NCI-H2227 treated with DMSO at 0.1 percent for 48 hours (cell line): ENCODE measurements around the gene FAM124A.

Experiments
- DNase-seq: peaks from one replicate; lab custom pipeline; 2025; lab: John Stamatoyannopoulos, UW

FAM124A gene

DNA sequence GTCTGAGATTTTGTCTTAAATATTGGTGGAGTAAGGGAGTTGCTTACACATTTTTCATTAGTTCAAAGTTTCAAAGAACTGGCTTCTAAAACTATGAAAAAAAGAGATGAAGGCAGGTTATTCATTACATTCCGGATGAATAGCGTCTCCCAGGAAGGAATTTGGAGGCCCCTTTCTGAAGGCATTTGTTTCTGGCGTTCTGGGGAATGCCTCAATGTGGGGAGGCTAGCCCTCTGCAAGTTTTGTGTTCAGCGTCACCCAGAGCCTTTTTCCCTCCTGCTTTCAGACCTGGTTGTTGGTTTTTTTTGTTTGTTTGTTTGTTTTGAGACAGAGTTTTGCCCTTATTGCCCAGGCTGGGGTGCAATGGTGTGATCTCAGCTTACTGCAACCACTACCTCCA lies 21.0 kb downstream of the FAM124A start:
- DNase-seq = no peak

- DNase-seq = no peak
Measured at GRCh38 chr13:51243832-51244231, 21.6 kb downstream of the FAM124A start.

- no peak for DNase-seq
Measured at GRCh38 chr13:51244637-51245405, 22.6 kb downstream of the FAM124A start.

GRCh38 chr13:51245583-51245982 lies 23.4 kb downstream of the FAM124A start:
- no peak for DNase-seq

DNA sequence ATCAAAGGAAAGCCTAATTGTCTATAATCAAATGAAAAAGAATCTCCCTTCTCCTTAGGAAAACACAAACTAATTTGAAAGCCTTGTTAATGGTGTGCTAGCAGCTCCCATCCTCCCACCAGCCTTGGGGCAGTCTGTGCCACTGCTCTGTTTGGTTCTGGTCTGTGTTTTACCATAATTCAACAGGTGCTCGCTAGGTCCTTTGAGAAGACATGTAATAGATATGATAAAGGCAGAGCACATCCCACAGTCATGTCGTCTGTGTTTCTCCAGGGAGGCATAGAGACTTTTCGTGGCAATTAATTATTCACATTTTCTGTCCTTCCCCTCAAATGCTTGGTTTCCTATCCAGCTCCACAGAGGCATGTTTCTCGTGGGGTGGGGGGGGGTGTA lies 23.8 kb downstream of the FAM124A start:
- DNase-seq = no peak

DNA sequence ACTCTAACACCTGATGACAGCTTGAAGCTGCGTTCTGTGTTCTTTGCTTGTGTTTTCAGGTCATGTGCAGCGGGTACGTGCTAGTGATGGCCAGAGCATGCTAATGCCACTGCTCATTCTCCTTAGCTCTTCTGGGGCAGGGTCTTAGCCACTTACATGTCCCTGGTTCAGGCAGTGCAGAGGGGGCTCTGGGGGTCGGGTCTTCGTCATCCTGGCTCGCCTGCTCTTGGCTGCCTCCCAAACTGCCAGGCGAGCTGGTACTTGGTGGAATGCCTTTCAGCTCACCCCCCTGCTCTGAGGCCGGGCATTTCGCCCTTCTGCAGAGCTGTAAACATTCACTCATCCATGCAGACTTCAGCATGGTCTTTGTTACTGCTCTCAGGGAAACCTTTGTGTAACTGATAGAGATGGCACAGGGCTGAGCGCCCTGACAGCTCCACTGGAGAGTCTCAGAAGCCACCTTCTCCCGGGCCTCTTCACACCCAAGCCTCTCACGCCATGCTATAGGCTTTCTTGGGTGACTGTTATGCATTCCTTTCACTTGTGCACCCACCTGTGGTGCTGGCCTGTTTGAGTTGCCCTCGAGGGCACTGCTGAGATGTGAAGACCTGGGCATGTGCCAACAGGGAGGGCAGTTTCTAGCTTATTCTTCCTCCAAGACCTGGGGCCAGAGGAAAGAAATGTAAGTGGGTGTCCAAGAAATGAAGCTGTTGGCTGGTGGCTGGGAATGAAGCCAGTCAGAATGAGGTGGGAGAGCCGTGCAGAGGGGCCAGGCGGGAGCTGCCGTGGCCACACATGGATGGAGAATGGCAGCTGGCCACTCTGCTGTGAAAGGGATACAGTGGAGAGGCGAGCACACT lies 24.4 kb downstream of the FAM124A start:
- no peak for DNase-seq

GRCh38 chr13:51249255-51249654 lies 27.1 kb downstream of the FAM124A start:
- no peak for DNase-seq

- no peak for DNase-seq
Measured at GRCh38 chr13:51249770-51250741, 27.9 kb downstream of the FAM124A start.

- DNase-seq = no peak
Measured at GRCh38 chr13:51251480-51251879, 29.3 kb downstream of the FAM124A start.

GRCh38 chr13:51252954-51253532 lies 30.8 kb downstream of the FAM124A start:
- no peak for DNase-seq

DNA sequence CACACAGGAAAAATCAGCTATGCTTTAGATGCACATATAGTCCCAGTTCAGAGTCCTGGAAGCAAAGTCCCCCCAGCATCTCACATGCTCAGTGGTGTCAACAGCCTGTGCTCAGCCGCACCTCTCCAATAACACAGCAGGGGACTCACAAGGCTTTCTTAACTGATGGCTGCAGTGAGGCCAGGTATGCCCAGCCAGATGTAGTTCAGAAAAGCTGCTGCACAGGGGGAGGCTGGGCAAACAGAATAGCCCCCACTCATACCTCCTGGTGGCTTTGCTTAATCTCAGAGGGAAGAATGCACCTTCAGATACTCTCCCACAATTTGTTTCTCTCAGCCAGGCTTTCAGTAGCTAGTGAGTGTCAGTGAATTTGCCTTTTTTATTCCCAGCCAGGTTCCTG lies 33.4 kb downstream of the FAM124A start:
- DNase-seq = no peak

DNA sequence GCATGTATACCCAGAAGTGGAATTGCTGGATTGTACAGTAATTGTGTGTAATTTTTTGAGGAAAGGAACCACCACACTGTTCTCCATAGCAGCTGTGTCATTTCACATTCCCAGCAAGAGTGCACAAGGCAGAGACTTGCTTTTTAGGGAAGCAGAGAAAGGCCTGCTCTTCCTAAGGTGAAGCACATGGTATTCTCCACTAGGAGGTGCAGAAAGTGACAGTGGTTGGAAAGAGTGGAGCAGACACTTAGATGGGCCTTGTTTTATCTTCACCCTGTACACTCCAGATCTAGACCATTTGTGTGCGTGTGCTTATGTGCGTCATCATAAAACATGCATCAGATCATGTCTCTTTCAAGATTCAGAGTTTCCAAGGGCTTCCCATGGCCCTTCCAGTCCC lies 35.0 kb downstream of the FAM124A start:
- no peak for DNase-seq

GRCh38 chr13:51258612-51259548 lies 36.7 kb downstream of the FAM124A start:
- DNase-seq = no peak

GRCh38 chr13:51260154-51260553 lies 38.0 kb downstream of the FAM124A start:
- DNase-seq = no peak

- no peak for DNase-seq
Measured at GRCh38 chr13:51261610-51262249, 39.5 kb downstream of the FAM124A start.

DNA sequence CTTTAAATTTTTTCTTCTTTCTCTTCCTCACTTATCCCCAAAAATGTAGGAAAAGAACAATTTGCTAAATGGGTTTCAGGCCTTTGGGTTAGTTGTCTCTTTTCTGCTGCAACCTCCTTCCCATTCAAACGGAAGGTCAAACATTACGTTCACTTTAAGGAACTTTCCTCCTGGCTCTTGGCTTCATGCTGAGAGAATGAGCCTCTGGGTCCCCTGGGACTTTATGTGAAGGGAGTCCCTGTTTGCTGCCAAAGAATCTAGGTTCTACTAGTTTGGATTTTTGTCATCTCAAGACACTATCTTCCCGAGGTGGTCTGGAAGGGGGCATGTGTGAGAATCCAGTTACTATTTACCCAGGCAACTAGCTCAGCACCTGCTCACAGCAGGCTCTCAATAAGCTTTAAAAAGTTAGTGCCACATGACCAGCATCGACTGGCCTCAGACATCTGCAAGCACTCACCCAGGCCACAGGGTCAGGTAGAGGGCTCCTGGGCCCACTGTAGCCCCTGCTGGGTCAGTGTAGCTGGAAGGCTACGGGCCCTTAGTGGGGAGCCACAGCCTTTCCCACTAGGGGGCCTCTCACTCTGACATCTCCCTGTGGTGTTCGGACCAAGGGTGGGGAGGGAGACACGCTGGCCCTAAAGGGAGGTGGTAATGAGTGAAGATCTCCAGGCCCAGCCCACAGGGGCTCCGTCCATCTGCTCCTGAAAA lies 40.5 kb downstream of the FAM124A start:
- DNase-seq = no peak

DNA sequence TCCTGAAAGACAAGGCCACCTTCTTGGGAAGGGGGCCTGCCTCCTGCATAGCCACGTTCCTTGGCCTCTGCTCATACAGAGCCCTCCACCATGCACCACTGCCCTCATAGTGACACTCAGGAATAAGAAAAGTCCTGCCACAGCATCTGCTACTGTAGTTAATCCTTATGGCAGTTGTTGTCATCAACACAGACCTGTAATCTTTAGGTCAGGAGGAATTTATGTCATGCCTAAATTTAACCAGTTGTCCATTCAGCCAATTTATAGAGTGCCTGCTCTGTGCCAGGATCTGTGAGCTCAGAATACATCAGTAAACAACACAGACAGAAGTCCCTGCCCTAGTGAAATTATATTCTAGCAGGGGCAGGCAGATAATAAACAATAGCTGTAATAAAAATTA lies 44.4 kb downstream of the FAM124A start:
- no peak for DNase-seq

DNA sequence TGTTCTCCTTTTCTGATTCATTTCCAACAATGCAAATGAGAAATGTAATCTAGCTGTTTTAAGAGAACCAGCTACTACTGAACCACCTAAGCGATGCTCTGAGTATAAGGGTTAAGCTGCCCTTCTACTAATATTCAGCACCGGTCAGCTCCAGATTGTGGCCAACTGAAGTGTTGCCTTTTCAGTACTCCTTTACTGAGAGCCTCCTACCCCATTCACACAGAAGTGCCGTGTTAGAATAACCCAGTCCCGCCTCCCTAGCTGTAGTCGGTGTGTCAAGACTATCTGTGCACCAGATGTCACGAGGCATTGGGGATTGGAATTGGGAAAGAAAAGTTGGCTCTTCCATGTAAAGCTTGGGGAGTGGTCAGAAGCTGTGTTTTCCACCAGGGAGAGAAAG lies 45.4 kb downstream of the FAM124A start:
- no peak for DNase-seq

GRCh38 chr13:51269039-51269438 lies 46.8 kb downstream of the FAM124A start:
- DNase-seq = no peak
